HepG2 (cell line): ENCODE measurements around the gene MTCH1. TPM values are rescaled to one million over a fixed set of nuclear protein-coding genes. Genes with fewer than 3 reads are reported as not detected.

Source experiments
- ATAC-seq: fragments of 200-7000 bp; cut with Tn5 transposase; 3 replicates; pipeline ENCODE4 v1.9.1; 2020; ENCODE audit warnings: mild to moderate bottlenecking, moderate library complexity
- BruUV-seq: library from RNA; stranded (reverse); fragments of 400-500 nt; replicated peaks from 2 replicates; lab custom pipeline; 2021; lab: Mats Ljungman, UMichigan
- CTCF ChIA-PET: fragments of 300-600 bp; formaldehyde crosslinking; extraction: SDS; loops from one replicate; lab custom pipeline; 2021; ENCODE audit warnings: low total read pairs, inconsistent platforms, low intra/inter-chr PET ratio; lab: Yijun Ruan, JAX
- POLR2A ChIA-PET: fragments of 350-600 bp; sonication (Branson Sonifier 250); formaldehyde crosslinking; loops from one replicate; lab custom pipeline; 2020; ENCODE audit warnings: antibody characterized with exemption, inconsistent platforms; lab: Yijun Ruan, JAX
- DNase-seq: peaks from one replicate; pipeline ENCODE4 v3.0.0-alpha.2; 2015; ENCODE audit warnings: low spot score
- FAIRE-seq: peaks from 3 replicates; lab custom pipeline; 2011; peaks lifted over from hg19 to GRCh38; lab: Jason Lieb, UNC
- H2AFZ ChIP-seq: one replicate; pipeline ENCODE4 v1.6.1; 2011; ENCODE audit warnings: low read length, inconsistent platforms
- H3K27ac ChIP-seq: fragments of 300-600 bp; 3 replicates; pipeline ENCODE4 v1.8.0; 2011; ENCODE audit warnings: mixed run types, mild to moderate bottlenecking, mixed read lengths, low read length, inconsistent platforms; ENCODE audit not compliant: insufficient read depth; ENCODE audit errors: extremely low read length
- H3K27me3 ChIP-seq, 2 experiments: fragments of 200-600 bp in 1 of 2; 2 replicates in 1 of 2; 3 replicates in 1 of 2; pipeline versions ENCODE4 v1.6.0 to v1.8.0; 2011; ENCODE audit warnings: low read length in 2 of 2, mild to moderate bottlenecking in 2 of 2, moderate library complexity in 2 of 2, inconsistent platforms in 1 of 2; ENCODE audit not compliant: insufficient read depth in 2 of 2, control insufficient read depth in 1 of 2
- H3K36me3 ChIP-seq, 2 experiments: fragments of 200-600 bp in 1 of 2; replicated peaks in 1 of 2; 2 replicates in 1 of 2; 3 replicates in 1 of 2; pipeline versions ENCODE4 v1.5.1 to v1.8.0; 2011; ENCODE audit warnings: low read length in 2 of 2, inconsistent platforms in 1 of 2; ENCODE audit not compliant: insufficient read depth in 2 of 2, control insufficient read depth in 1 of 2
- H3K4me1 ChIP-seq: 2 replicates; pipeline ENCODE4 v1.5.1; 2012; ENCODE audit warnings: low read length, inconsistent platforms; ENCODE audit not compliant: insufficient read depth
- H3K4me2 ChIP-seq: 2 replicates; pipeline ENCODE4 v1.6.0; 2011; ENCODE audit warnings: low read depth, low read length, inconsistent platforms
- H3K4me3 ChIP-seq, 3 experiments: fragments of 200-600 bp in 1 of 3; sonication (generic), shearing (Covaris generic) in 1 of 3; replicated peaks in 1 of 3; 2 replicates each; pipeline ENCODE4 v1.5.1; 2011 to 2016; ENCODE audit warnings: low read length in 3 of 3, inconsistent platforms in 2 of 3, low read depth in 2 of 3, mild to moderate bottlenecking in 2 of 3, control low read depth in 1 of 3, mixed read lengths in 1 of 3; ENCODE audit not compliant: insufficient read depth in 1 of 3
- H3K79me2 ChIP-seq: one replicate; pipeline ENCODE4 v1.6.1; 2011; ENCODE audit warnings: low read length, inconsistent platforms; ENCODE audit not compliant: insufficient read depth
- H3K9ac ChIP-seq: 2 replicates; pipeline ENCODE4 v1.6.0; 2011; ENCODE audit warnings: mild to moderate bottlenecking, low read depth, low read length, inconsistent platforms; ENCODE audit not compliant: insufficient read depth
- H3K9me3 ChIP-seq: 2 replicates; pipeline ENCODE4 v1.5.1; 2012; ENCODE audit warnings: mild to moderate bottlenecking, low read length
- H4K20me1 ChIP-seq: 2 replicates; pipeline ENCODE4 v1.6.0; 2011; ENCODE audit warnings: inconsistent platforms, mild to moderate bottlenecking, low read length, moderate library complexity; ENCODE audit not compliant: insufficient read depth
- AKNA ChIP-seq: sonication (generic); formaldehyde crosslinking; IDR thresholded peaks from 2 replicates; pipeline ENCODE4 v1.4.0; 2020; ENCODE audit warnings: missing genetic modification reagents, borderline replicate concordance
- ATF7-NPFF ChIP-seq: sonication (generic); formaldehyde crosslinking; IDR thresholded peaks from 2 replicates; pipeline ENCODE4 v1.8.1; 2023; ENCODE audit warnings: mild to moderate bottlenecking, low read depth, missing genetic modification reagents, moderate library complexity
- DR1 ChIP-seq: sonication (generic); formaldehyde crosslinking; IDR thresholded peaks from 2 replicates; pipeline ENCODE4 v1.8.0; 2021; ENCODE audit warnings: mild to moderate bottlenecking, missing genetic modification reagents, inconsistent platforms
- FIP1L1 ChIP-seq: fragments of 200-400 bp; formaldehyde crosslinking; IDR thresholded peaks from 2 replicates; pipeline ENCODE4 v1.6.1; 2018; ENCODE audit warnings: low read depth, mild to moderate bottlenecking, low read length, moderate library complexity, borderline replicate concordance; ENCODE audit not compliant: insufficient read depth
- HDAC6 ChIP-seq: fragments of 200-600 bp; sonication (generic); IDR thresholded peaks from 2 replicates; pipeline ENCODE4 v1.7.0; 2017; ENCODE audit warnings: mild to moderate bottlenecking, antibody characterized with exemption, low read length, low read depth
- HINFP ChIP-seq: sonication (generic); formaldehyde crosslinking; IDR thresholded peaks from 2 replicates; pipeline ENCODE4 v1.4.0; 2020; ENCODE audit warnings: low read depth, mild to moderate bottlenecking, missing genetic modification reagents
- MTF1 ChIP-seq: sonication (generic); formaldehyde crosslinking; IDR thresholded peaks from 2 replicates; pipeline ENCODE4 v1.5.0; 2020; ENCODE audit warnings: missing genetic modification reagents
- POLR2A ChIP-seq, 2 experiments: IDR thresholded peaks; 2 replicates each; pipeline ENCODE4 v1.6.1; 2011; ENCODE audit warnings: low read depth in 2 of 2, low read length in 2 of 2, mild to moderate bottlenecking in 1 of 2, moderate library complexity in 1 of 2; ENCODE audit not compliant: insufficient read depth in 1 of 2
- RARG ChIP-seq: sonication (generic); formaldehyde crosslinking; IDR thresholded peaks from 2 replicates; pipeline ENCODE4 v1.4.0; 2020; ENCODE audit warnings: low read depth, mild to moderate bottlenecking, missing genetic modification reagents
- SKI ChIP-seq: fragments of 450-650 bp; IDR thresholded peaks from one replicate; pipeline ENCODE4 v1.6.1; 2018; ENCODE audit warnings: mild to moderate bottlenecking; ENCODE audit not compliant: partially characterized antibody
- SP4 ChIP-seq: sonication (generic); formaldehyde crosslinking; IDR thresholded peaks from 2 replicates; pipeline ENCODE4 v1.8.1; 2023; ENCODE audit warnings: mild to moderate bottlenecking, missing genetic modification reagents
- STAT5B ChIP-seq: sonication (generic); formaldehyde crosslinking; IDR thresholded peaks from 2 replicates; pipeline ENCODE4 v1.4.0; 2020; ENCODE audit warnings: missing genetic modification reagents
- WGBS: methylation state at CpG from one replicate; pipeline ENCODE4 v1.1.6; 2017; ENCODE audit warnings: low lambda C conversion rate; 5-methylcytosine and 5-hydroxymethylcytosine counted together
- in situ Hi-C: cut with HindIII; loops from 2 replicates; pipeline ENCODE4 v1.10.0; 2017; ENCODE audit warnings: low pct_unique_long_range_greater_than_20kb; ENCODE audit not compliant: extremely low pct_ligation_motif_present
- intact Hi-C: fragments of 100-400 bp; cut with micrococcal nuclease; formaldehyde crosslinking; loops from one replicate; pipeline ENCODE4 v1.10.0; 2022; ENCODE audit not compliant: unreplicated experiment
- polyA plus RNA-seq, 8 experiments: library from polyadenylated mRNA; depleted of rRNA in 3 of 8; stranded (reverse) in 7 of 8; unstranded in 1 of 8; fragments of >200 nt; fragmentation: Illumina TruSeq in 4 of 8; extraction: Trizol in 4 of 8; gene quantifications; 2 replicates each; pipeline versions ENCODE4 v1.2.1 to v1.2.3, GENCODE V29; 2011 to 2016; ENCODE audit warnings: low read depth in 4 of 8, missing spikeins in 1 of 8, mixed read lengths in 1 of 8; ENCODE audit not compliant: insufficient read depth in 1 of 8
- total RNA-seq, 5 experiments: library from RNA; depleted of rRNA; stranded (reverse); fragments of >200 nt; fragmentation: Illumina TruSeq; extraction: Trizol; gene quantifications; 2 replicates each; pipeline ENCODE4 v1.2.3, GENCODE V29; 2016; ENCODE audit warnings: low read depth in 1 of 5
- TF ChIP-seq, protein P1 (sequence below): sonication (generic); formaldehyde crosslinking; IDR thresholded peaks from 2 replicates; pipeline ENCODE4 v1.5.1; 2020; ENCODE audit warnings: mild to moderate bottlenecking, missing genetic modification reagents
- TF ChIP-seq, protein P2 (sequence below): sonication (generic); formaldehyde crosslinking; IDR thresholded peaks from 2 replicates; pipeline ENCODE4 v1.4.0; 2020; ENCODE audit warnings: missing genetic modification reagents

Gene MTCH1
- total and polyA plus RNA-seq, 2 of the 13 experiments (the other 11 are each of a cell fraction or from before 2014, with no cell fraction given): 86.2 to 144 TPM

- no peak overlapping the region for H2AFZ ChIP-seq
- H3K4me2 ChIP-seq: no peak overlapping the region
- H3K36me3 ChIP-seq: peaks cover 68 to 89% of the 10 kb centered on the region in 2 experiments
- in situ Hi-C loops (no loop called here), intact Hi-C loops (loop anchor here (2.0 kb wide), 1 partner anchor 43 kb away; no protein-coding TSS in a partner anchor)
- no peak overlapping the region for H3K27ac ChIP-seq
- no TSS peak for BruUV-seq
- ATAC-seq: no peak
- 97% methylated on average over 4 of the region's 4 CpGs for WGBS
- H4K20me1 ChIP-seq: no peaks in the 10 kb centered on the region; the same call in 1 of the 2 replicates
- H3K9ac ChIP-seq: no peak overlapping the region
- DNase-seq: no peak
- no peak overlapping the region for H3K4me3 ChIP-seq
- no peaks in the 10 kb centered on the region for H3K4me1 ChIP-seq
- POLR2A ChIA-PET: no interaction called here
- CTCF ChIA-PET: interaction anchor here (2.7 kb wide), 1 partner anchor 42 kb away, joined by 15 read pairs; no protein-coding TSS in a partner anchor
- no peak for FAIRE-seq
- H3K79me2 ChIP-seq: peaks cover 8% of the 10 kb centered on the region
- no peaks in the 10 kb centered on the region for H3K27me3 ChIP-seq
- no peaks in the 10 kb centered on the region for H3K9me3 ChIP-seq
- TF ChIP-seq HDAC6: no peak
- no peak for TF ChIP-seq AKNA (CRISPR knock-in tag)
- TF ChIP-seq, protein P1, sequence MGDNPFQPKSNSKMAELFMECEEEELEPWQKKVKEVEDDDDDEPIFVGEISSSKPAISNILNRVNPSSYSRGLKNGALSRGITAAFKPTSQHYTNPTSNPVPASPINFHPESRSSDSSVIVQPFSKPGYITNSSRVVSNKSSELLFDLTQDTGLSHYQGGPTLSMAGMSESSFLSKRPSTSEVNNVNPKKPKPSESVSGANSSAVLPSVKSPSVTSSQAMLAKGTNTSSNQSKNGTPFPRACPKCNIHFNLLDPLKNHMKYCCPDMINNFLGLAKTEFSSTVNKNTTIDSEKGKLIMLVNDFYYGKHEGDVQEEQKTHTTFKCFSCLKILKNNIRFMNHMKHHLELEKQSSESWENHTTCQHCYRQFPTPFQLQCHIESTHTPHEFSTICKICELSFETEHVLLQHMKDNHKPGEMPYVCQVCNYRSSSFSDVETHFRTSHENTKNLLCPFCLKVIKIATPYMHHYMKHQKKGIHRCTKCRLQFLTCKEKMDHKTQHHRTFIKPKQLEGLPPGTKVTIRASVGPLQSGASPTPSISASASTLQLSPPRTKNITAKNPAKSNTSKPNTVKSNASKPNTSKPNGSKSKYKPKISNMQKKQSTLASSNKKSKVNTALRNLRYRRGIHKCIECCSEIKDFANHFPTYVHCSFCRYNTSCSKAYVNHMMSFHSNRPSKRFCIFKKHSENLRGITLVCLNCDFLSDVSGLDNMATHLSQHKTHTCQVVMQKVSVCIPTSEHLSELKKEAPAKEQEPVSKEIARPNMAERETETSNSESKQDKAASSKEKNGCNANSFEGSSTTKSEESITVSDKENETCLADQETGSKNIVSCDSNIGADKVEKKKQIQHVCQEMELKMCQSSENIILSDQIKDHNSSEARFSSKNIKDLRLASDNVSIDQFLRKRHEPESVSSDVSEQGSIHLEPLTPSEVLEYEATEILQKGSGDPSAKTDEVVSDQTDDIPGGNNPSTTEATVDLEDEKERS (CRISPR knock-in tag): no peak
- no peak for TF ChIP-seq POLR2A (IDR thresholded peaks at IDR 0.05; ENCODE audit: insufficient read depth in 1 of 2, low read depth in 2 of 2, low read length in 2 of 2)
- TF ChIP-seq DR1 (CRISPR knock-in tag): no peak
- TF ChIP-seq MTF1 (CRISPR knock-in tag): no peak
- no peak for TF ChIP-seq FIP1L1
- no peak for TF ChIP-seq RARG (CRISPR knock-in tag)
- TF ChIP-seq ATF7-NPFF (CRISPR knock-in tag): no peak
- TF ChIP-seq, protein P2, sequence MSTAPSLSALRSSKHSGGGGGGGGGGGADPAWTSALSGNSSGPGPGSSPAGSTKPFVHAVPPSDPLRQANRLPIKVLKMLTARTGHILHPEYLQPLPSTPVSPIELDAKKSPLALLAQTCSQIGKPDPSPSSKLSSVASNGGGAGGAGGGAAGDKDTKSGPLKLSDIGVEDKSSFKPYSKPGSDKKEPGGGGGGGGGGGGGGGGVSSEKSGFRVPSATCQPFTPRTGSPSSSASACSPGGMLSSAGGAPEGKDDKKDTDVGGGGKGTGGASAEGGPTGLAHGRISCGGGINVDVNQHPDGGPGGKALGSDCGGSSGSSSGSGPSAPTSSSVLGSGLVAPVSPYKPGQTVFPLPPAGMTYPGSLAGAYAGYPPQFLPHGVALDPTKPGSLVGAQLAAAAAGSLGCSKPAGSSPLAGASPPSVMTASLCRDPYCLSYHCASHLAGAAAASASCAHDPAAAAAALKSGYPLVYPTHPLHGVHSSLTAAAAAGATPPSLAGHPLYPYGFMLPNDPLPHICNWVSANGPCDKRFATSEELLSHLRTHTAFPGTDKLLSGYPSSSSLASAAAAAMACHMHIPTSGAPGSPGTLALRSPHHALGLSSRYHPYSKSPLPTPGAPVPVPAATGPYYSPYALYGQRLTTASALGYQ: no peak
- TF ChIP-seq SP4 (CRISPR knock-in tag): no peak
- TF ChIP-seq STAT5B (CRISPR knock-in tag): no peak
- no peak for TF ChIP-seq SKI
- no peak for TF ChIP-seq HINFP (CRISPR knock-in tag)
Measured at GRCh38 chr6:36976007-36976264, 10.1 kb downstream of the MTCH1 start.
